DMS153 treated with DMSO at 0.1 percent for 48 hours (cell line): ENCODE data around the gene PLEKHG5.

Source experiments
- DNase-seq: peaks from one replicate; lab custom pipeline; 2025; ENCODE audit not compliant: unreplicated experiment; lab: John Stamatoyannopoulos, UW

The PLEKHG5 gene

DNA sequence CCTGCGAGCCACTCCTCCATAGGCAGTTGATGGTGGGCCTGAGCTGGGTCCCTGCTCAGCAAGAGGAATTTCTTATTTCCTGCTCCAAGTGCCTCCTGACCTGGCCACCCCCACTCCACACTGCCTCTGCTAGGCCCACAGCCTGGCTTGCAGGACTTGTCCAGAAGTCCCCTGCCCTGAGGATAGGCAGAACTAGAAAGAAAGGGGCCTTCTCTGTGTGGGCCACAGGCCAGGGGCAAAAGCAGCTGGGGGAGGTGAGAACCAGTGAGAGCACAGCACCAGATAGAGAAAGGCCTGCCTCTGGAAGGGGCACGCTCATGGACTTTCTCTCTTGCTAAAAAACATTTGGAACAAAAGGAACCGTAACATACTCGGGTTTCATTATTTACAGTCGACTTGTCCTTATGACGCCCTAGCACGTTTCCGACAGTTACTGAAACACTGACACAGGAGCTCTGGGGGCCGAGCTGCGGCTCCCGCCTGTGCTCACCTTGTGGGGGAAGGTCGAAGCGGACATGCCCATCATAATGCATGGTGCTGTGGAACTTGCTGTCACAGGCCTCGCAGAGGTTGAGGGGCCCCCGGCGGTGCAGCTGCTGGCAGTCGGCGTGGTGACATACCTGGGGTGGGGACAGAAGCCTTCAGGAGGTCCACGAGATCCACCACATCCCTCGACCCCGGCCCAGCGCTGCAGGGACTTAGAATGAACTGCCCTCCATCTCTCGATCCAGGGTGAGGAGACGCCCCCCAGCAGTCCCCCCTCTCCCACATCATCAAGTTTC is 14.2 kb downstream of the PLEKHG5 start:
- DNase-seq: peak; percentile 20

DNA sequence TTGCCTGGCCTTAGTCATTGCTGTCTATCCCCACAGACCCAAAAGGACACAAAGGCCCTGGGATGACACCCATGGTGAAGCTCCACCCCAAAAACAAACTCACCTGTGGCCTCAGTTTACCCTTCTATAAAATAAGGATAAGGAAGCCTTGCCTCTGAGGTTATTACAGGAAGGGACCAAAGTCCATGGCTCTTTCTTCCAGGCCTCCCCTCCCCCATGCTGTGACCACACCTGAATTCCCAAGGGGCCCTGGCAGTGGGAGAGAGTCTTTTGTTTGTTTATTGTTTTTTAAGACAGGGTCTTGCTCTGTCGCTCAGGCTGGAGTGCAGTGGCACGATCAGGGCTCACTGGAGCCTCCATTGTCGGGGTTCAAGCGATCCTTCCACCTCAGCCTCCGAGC is 15.0 kb downstream of the PLEKHG5 start:
- DNase-seq: no peak

DNA sequence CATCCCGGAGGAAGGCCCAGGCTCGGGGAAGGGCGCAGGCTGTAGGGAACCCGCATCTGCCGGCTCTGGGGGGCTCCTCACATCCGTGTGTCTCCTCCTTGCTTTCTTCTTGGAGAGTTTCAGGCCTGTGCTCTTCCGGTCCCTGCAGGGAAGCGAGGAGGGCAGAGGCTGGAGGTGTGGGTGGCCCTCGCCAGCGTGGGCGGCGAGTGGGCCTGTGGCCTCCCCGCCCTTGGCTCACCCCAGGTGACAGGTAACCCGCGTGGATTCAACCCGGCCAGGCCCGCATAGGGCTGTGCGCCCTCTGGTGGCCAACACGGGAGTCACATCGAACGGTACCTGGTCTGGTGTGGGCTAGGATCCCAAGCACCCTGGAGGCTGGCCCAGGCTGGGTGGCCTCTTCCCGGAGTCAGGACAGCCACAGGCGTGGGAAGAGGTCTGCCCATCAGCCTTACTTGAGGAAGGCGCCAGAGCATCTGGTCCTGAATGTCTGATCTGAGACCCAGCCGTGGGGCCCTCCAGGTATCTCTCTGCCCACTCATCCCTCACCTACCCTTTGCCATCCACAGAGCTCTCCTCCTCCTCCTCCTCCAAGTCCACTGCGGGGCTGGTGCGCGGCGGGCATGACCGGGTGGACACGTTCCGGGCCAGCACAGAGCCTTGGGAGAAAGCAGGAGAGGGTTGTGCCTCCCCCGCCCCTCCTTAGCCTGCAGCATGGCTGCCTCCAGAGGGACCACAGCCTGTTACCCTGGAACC is 15.9 kb downstream of the PLEKHG5 start:
- peak; percentile 43 for DNase-seq

DNA sequence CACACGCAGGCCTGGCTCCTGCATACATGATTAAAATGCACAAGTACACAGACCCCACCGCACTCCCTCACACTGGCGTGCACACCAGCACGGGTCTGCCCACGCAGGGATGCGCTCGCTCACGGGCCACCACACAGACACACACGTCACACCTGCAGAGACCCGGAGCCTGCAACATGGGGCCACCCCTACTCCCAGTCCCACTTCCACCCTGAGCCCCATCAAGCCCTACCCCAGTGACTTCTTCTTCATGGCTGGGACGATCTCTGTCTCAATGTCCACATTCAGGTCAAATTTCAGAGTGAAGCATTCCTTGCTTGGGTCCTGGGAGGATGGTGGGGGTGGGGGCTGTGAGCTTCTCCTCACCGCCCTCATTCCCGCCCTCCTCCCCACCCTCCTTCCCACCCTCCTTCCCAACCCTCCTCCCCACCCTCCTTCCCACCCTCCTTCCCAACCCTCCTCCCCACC is 16.6 kb downstream of the PLEKHG5 start:
- DNase-seq: no peak

DNA sequence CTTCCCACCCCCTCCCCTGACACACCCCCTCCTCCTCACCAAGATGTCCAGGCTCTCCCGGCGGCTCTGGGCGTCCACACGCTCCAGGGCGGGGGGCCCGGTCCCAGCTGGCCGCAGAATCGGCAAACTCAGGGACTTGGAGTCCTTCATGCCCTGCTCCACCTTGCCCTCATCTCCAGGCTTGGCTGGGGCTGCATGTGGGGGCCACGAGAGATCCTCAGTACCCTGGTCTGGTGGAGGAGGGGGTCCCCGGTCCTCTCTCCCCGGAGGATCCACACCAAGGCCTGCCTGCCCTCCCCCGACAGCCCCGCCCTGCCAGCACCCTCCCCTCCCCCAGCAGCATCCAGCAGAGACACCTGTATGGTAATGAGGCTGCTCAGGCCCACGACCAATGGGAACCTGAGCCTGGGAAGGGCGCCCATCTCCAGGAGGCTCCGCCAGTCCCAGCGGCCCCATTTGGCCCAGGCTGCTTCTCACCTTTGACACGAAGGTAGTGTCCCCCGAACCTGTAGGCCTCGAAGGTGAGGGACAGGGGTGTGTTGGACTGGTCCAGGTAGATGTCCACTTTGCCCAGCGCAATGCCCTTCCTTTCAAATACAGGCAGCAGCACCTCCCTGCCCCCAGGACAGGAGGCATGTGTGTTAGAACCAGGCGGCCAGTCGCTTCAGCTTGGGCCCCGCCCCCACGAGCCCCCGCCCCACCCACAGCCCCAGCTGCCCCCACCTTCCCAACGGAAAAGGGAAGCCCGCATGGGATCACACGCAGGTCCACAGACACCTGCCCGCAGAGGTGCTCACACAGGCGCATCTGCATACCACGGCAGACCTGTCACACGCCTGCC is 17.3 kb downstream of the PLEKHG5 start:
- DNase-seq: peak; percentile 75

DNA sequence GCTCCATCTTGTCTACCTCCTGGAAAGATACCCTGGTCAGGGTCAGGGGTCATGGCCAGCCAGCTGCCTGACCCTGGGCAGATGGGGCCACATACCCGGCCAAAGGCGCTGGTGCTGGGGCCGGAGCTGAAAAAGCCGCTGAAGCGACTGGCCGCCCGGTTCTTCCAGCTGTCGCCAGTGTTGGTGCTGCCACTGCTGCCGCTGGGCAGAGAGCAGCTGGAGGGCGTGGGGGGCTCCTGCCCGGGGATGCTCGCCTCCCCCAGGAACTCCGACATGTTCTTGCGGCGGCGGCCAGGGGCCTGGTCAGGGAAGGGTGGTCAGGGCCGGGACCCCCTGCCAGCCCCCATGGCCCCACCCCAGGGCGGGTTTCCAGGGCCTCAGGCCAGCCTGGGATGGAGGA is 18.3 kb downstream of the PLEKHG5 start:
- no peak for DNase-seq

DNA sequence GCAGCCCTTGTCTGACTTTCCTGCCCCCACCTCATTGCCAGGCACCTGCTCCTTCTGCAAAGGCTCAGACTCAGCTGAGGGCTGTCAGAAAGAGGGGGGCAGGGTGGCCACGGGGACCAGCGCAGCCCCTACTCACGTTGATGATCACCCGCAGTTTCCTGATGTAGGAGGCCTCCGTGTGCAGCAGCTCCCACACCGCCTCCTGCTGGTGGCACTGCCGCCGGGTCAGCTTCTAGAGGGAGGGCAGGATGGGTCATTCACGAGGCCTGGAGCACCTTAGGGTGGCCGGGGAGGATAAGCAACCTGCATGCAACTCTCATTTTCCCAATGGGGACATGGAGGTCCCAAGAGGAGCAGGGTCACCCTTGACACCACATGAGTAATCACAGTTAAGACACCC is 19.1 kb downstream of the PLEKHG5 start:
- DNase-seq: no peak

DNA sequence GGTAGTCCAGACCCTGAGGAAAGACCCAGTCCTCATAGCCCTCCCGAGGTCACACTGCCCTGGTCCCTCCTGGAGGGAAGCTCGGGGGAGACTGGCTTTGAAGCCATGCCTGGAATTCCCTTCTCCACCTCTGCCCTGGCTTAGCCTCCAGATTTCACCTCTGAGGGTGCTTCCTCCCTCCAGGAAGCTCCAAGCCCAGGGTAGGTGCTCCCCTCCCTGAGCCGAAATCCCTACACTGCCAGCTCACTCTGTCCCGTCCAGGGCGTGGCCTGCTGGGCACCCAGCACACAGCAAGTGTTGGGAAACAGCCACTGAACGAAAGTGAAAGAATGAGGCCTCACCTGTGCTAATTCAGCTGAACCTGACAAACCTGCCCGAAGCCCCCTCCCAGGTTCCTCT is 19.5 kb downstream of the PLEKHG5 start:
- no peak for DNase-seq

DNA sequence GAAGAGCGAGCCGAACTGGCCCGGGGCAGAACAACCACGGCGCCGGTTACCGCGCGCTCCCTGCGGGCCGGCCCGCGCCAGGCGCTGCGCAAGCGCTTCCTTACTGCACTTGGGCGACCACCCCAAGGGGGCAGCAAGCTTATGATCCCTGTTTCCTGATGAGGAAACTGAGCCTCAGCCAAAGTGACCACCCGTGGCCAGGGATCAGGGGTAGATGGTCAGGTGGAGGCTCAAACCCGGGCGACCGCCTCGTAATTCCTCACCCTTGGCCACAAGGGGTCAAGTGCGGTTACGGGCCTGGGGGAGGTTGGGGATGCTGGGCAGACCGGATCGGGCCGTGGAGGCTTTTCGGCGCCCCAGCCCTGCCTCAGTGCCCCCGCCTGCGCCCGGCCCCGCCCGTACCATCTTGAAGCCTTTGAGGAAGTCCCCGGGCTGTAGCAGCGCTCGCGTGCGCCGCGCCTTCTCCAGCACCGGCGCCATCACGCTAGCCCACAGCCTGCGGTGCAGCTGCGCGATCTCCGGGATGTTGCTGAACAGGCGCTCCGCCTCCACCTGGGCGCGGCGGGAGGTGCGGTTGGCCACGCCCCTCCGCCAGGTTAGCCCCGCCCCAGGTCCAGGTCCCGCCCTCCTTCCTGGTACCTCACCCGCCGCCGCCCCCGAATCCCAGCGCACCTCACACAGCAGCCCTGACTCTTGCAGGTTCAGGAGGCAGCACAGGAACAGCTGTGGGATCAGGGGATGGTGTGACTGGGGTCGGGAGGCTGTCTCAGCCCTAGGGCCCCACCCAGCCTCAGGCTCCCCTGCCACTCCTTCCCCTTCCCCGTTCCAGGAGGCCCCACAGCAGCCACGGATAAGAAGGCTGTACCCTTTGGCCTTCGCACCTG is 20.1 kb downstream of the PLEKHG5 start:
- no peak for DNase-seq

DNA sequence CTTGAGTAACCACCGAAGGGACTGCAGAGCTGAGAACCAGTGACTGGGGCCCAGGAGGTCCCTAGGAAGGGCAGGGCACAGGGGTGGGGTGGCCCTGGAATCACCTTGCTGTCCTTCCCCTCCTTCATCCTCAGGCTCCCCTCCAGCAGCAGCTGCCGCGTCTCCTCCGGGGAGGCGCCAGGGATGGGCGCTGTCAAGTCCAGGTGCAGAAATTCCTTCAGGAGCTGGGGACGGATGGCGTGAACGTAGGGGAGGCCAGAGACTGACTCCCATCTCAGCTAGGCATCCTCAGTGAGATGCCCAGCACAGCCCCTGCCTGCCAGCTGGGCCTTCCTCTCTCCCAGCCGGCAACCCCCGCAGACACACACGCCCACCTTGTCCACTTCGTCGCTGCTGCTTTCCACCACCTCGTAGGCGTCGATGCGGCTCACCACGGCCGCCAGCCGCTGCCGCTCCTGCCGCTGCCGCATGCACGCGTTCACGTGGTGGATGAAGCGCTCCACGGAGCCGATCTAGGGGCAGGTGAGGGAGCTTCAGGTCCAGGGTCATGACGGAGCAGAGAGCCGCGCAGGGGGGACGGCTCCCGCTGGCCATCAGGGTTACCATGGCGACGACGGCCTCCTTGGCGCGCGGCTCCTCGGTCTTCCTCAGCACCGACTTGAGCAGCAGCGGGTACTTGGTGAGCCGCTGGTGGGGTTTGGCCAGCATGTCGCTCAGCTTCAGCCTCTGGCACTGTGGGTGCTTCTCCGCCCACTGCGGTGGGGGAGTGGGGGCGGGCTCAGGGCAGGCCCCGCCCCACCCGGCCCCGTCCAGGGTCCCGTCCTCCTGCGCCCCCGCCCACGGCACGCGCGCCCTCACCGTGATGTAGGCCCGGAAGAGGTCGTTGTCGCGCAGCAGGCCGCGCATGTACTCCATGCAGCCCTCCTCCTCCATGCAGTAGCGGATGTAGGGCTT is 21.1 kb downstream of the PLEKHG5 start:
- no peak for DNase-seq

DNA sequence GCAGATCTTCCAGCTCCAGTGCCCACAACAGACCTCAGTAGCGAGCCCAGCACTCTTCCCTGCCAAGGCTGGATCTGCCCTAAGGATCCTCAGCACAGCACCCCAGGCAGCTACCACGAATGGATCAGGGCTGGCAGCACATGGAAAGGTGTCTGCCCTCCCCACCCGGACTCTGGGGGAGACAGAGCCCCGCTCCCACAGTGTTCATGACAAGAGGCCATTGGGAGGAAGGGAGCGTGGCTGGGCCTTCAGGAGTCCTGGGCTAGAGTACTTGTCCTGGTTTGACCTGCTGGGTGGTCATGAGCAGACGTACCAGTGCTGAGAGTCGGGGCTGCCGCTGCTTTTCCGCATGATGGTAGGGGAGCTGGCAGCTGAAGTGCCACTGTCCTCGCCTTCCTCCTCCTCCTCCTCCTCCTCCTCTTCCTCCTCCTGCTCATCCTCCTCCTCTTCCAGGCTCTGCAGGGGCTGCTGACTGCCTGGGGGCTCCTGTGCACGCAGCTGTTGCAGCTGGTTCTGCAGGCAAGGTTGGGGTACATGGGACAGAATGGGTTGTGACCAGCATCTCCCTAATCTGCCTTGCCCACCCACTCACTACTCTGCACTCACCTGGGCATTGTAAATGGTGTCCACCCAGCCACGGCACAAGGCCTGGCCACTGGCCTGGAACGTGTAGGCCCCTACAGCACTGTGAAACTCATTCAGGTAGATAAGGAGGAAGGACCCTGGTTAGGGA is 22.6 kb downstream of the PLEKHG5 start:
- DNase-seq: no peak

DNA sequence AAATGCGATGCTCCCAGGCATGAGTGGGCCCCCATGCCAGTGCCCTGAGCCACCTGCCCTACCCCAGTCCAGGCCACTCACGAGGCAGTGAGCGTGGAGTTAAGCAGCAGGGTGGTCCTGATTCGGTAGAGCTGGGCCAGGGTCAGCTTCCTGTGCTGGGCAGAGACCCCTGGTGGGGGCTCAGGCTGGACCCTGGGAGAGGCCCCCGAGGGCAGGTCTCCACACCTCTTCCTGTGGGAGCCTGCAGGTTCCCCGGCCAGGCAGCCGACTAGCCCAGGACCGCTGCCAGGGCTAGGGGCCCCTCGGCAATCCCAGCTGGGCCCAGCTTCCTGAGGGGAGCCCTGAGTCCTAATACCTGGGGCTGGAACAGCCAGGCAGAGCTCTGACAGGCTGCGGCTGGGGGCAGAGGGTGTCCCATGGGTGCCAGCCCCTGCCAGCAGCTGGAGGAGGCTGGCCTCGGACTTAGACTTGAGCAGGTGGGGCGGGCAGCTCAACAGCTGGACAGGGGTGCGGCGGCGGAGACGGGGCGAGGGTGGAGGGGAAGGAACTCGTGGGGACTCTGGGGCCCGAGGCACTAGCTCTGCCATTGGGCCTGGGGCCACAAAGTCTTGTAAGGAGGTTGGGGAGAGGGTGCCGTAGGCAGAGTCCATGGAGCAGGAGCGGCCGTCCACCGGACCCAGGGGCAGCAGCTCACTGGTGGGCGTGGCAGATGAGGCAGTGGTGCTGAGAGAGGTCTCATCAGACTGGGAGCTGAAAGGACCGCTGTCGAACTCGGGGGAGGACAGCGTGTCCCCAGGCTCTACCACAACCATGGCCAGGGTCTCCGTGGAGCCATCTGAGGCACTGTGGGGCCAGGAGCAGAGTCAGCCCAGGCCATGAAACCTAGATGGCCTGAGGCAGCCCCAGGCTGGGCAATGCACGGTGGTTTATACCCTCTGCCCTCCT is 23.5 kb downstream of the PLEKHG5 start:
- DNase-seq: no peak

DNA sequence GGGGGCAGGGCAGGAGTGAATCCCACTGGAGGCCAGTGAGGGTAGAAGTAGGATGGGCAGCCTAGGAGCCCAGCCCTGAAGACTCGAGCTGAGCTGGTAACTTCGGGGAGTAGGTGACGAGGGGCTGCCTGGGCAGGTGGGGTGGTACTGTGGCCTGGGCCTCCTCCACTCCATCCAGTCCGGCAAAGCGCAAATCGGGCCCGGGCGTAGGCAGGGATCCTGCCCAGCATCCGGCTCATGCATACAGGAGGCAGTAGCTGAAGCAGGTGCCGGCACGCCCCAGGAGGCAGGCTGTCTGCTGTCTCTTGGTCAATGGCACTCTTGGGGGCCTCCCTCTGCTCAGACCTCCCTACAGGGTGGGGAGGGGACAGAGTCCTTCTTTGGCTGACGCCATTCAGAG is 24.2 kb downstream of the PLEKHG5 start:
- no peak for DNase-seq

DNA sequence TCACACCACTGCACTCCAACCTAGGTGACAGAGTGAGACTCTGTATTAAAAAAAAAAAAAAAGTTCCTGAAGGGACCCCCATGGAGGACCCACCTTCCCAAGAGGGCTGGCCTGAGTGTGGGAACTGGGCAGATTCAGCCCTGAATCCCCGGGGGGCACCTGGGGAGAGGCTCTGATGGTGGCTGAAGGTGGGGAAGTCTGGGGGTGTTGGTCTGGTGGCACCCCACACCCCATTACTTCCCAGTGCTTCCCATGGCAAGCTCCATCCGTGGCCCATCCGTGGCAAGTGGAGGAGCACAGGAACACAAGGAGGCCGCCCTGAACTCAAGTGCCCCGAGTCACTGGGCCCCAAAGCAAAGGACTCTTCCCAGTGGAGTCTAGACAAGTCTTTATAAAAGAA is 24.7 kb downstream of the PLEKHG5 start:
- DNase-seq: no peak

DNA sequence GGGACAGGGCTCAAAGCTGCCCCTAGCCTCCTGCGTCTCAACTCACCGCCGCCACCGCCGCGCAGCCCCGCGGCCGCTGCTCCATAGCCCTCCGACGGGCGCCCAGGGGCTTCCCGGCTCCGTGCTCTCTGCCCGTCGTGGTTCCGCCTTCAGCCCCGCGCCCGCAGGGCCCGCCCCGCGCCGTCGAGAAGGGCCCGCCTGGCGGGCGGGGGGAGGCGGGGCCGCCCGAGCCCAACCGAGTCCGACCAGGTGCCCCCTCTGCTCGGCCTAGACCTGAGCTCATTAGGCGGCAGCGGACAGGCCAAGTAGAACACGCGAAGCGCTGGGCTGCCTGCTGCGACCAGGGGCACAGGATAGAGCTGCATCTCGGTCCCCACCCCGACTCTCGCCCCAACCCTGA is 25.4 kb downstream of the PLEKHG5 start, which contains the start of gene TNFRSF25:
TNFRSF25 (minus strand) TSS at position 151 of the 400 bp plus-strand sequence; CDS start at position 85, 66 bp downstream.
- no peak for DNase-seq

DNA sequence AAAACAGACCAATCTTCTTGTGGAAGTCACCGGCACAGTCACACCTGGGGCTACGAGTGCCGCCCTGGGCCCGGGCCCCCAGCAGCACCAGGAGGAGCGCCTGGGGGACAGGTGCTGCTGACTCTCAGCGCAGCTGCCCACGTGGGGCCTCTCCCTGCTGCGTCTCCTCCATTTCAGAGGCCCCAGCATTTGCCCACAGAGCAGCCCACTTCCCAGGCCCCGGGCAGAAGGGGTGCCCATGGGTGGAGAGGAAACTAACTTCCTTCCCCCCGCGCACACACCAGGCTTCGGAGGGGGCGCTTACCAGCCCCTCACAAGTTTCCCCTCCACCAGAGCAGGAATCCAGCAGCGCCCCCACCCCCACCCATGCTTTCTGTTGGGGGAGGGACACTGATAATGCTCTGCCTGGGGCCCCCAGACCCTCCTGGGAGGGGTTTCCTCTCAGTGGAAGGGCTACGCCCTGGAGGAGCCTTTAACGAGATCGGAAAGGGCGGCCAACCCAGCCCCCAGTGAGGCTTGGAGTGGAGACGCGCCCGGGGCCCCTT is 25.9 kb downstream of the PLEKHG5 start:
- DNase-seq: no peak

DNA sequence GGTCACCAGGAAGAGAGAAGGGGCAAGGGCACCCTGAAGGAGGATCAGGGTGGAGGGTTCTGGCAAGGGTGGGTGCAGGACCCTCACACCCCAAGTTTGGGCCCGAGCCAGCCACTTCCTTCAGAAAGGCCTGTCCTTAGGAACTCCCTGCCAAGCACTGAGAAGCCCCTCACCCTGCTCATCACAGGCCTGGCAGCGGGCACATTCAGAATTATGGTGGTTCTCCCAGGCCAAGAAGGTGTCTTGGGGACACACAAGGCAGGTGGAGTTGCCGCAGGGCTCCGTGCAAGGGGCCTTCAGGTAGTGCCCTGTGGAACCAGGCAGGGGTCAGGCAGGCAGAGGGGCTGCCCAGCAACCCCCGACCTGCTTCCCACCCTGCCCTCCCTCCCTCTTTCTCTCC is 26.6 kb downstream of the PLEKHG5 start:
- no peak for DNase-seq
